Measurements from ENCODE around the gene NPC2. TPM values are rescaled to one million over a fixed set of nuclear protein-coding genes. Genes with fewer than 3 reads are reported as not detected.
"Not testable (repeated sequence)": the region's sequence is repeated elsewhere in the genome, so short reads cannot be mapped to it uniquely, and the experiment has no call there.

The NPC2 gene
- total and polyA plus RNA-seq, 8 donors: 33.6 to 137 (median 59.1) TPM

DNA sequence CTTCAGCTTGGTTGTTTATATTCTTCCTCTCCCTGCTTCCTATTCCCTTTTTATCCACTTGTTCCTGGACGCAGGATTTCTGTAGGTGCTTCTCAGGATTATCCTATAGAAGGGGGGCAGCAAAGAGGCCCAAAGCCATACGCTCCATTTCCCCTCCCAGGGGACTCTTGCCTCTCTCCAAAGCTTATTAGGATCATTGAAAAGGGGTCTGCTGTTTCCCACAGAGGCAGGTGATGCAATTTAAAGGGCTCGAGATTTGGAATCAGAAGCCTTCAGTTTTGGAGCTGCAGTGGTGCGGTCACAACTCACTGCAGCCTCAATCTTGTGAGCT lies 35.6 kb downstream of the NPC2 start:
- no peak for ATAC-seq
- H3K9me3 ChIP-seq: no peaks in the 10 kb centered on the region
- TF ChIP-seq, protein P1, sequence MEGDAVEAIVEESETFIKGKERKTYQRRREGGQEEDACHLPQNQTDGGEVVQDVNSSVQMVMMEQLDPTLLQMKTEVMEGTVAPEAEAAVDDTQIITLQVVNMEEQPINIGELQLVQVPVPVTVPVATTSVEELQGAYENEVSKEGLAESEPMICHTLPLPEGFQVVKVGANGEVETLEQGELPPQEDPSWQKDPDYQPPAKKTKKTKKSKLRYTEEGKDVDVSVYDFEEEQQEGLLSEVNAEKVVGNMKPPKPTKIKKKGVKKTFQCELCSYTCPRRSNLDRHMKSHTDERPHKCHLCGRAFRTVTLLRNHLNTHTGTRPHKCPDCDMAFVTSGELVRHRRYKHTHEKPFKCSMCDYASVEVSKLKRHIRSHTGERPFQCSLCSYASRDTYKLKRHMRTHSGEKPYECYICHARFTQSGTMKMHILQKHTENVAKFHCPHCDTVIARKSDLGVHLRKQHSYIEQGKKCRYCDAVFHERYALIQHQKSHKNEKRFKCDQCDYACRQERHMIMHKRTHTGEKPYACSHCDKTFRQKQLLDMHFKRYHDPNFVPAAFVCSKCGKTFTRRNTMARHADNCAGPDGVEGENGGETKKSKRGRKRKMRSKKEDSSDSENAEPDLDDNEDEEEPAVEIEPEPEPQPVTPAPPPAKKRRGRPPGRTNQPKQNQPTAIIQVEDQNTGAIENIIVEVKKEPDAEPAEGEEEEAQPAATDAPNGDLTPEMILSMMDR (IDR thresholded peaks at IDR 0.05): no peak
- H3K4me3 ChIP-seq: no peak overlapping the region
- intact Hi-C loops (cut with DNase I): no loop called here
- no peaks in the 10 kb centered on the region for H3K36me3 ChIP-seq
- WGBS, 2 donors: 73 to 75% methylated on average over 4 of the region's 4 CpGs
- no peak overlapping the region for H3K27ac ChIP-seq
- no peak for DNase-seq
- no peaks in the 10 kb centered on the region for H3K27me3 ChIP-seq
- no peak for FAIRE-seq
- H3K4me1 ChIP-seq: no peaks in the 10 kb centered on the region

DNA sequence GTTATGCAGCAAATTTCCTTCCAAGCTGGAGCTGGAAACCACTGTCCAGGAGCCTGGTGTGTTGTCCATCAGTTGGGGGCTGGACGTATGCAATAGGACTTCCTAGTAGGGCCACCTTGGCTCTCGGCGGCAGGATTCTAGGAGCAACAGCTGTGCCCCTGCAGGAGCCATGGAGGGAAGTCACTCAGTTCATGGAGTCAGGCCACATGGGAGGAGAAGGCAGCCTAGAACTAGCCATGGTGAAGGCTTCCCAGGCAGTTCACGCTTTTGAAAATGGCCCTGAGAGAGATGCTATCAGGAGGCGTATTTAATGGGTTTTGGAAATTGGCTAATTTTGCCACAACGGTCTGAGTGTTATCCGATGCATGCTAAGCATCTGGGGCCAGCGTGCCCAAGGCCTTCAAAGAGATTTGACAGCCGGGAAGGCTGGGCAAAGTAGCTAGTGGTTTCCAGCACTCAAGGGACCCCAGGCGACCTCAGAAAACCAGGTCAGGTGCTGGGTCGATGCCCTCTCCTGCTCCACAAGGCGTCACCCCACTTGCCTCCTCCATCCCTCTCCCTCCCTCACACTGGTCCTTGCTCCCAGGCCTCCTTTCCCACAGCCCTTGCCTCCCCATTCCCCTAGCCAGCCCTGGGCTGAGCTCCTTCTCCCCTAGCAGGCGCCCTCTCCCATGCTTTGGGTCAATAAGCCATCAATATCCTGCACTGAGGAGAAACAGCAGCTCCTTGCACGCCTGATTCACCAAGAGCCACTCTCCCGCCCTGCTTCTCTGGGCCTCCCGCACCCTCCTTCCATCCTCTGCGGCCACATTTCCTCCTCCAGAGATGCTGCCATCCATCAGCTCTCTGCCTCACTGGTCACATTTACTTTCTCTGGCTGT lies 36.2 kb downstream of the NPC2 start:
- 71 to 78% methylated on average over 17 of the region's 17 CpGs for WGBS, 2 donors
- FAIRE-seq: no peak
- intact Hi-C loops (cut with DNase I): no loop called here

DNA sequence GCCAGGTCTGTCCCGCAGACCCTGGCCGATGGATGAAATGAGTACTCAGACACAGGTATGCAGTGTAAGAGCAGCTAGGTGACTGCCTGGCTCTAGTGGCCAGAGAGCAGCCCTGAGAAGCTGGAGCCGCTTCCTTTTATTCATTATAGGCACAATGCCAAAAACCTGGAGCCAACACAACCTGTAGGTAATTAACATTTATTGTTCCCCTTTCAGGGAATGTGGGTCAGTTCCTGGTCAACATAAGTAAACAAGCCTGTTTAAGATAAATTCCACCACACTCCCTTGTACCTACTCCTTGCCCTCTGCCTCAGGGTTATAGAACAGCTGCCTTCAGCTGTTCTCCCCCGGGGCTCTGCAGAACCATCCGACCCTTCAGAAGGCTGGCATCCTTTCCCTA lies 38.7 kb downstream of the NPC2 start:
- H3K4me3 ChIP-seq; H3K4me1 ChIP-seq; H3K36me3 ChIP-seq; DNase-seq; intact Hi-C loops (cut with DNase I); ATAC-seq; H3K27ac ChIP-seq; H3K9me3 ChIP-seq; H3K27me3 ChIP-seq; FAIRE-seq: not testable (repeated sequence)
- WGBS, 2 donors: 70 to 71% methylated on average over 5 of the region's 5 CpGs

More for the DNA sequence above, 36.2 kb downstream of the NPC2 start:
- Histone ChIP-seq H3K27ac (no peak overlapping the region), H3K27me3 (no peaks in the 10 kb centered on the region), H3K4me1 (no peaks in the 10 kb centered on the region), H3K9me3 (no peaks in the 10 kb centered on the region), H3K36me3 (no peaks in the 10 kb centered on the region), H3K4me3 (no peak overlapping the region)
- TF ChIP-seq, protein P1 (IDR thresholded peaks at IDR 0.05): no peak
- DNase-seq (no peak), ATAC-seq (no peak)

DNA sequence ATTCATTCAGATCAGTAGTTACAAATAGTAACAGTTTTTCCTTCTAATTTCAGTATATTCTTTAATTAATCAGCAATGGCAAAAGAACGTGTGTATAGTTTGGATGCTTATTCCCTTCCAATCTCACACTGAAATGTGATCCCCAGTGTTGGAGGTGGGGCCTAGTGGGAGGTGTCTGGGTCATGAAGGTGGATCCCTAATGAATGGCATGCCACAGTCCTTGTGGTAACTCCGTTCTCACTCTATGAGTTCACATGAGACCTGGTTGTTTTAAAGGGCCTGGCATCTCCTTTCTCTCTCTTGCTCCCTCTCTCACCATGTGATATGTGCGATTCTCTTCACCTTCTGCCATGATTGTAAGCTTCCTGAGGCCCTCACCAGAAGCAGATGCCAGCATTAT lies 48.2 kb downstream of the NPC2 start:
- FAIRE-seq: no peak
- Histone ChIP-seq H3K9me3 (no peaks in the 10 kb centered on the region), H3K36me3 (no peaks in the 10 kb centered on the region), H3K27me3 (peaks cover 0 to 3% (median 0%) of the 10 kb centered on the region in 4 donors), H3K4me1 (no peaks in the 10 kb centered on the region), H3K4me3 (no peak overlapping the region), H3K27ac (no peak overlapping the region)
- TF ChIP-seq, protein P1 (IDR thresholded peaks at IDR 0.05): no peak
- 31 to 43% methylated on average over 3 of the region's 3 CpGs for WGBS, 2 donors
- no peak for ATAC-seq
- no peak for DNase-seq
- intact Hi-C loops (cut with DNase I): no loop called here

DNA sequence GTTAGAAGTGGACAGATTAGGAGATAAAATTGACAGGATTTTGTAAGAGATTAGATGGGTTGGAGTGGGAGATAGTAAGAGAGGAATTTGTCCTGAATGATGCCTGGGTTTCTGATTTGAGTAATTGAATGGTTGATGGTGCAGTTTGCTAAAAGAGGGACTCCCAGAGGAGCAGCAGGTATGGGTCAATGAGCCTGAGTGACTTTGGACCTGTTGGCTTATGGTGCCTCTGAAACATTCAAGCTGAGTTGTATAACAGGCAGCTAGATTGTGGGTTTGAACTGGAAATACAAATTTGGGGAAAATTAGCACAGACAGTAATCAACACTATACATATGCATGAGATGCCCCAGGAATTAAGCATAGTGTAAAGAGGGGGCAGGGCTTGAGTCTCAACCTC lies 50.3 kb downstream of the NPC2 start:
- Histone ChIP-seq H3K9me3 (no peaks in the 10 kb centered on the region), H3K36me3 (no peaks in the 10 kb centered on the region), H3K27me3 (peaks cover 0 to 3% (median 0%) of the 10 kb centered on the region in 4 donors), H3K4me3 (no peak overlapping the region), H3K27ac (no peak overlapping the region), H3K4me1 (no peaks in the 10 kb centered on the region)
- ATAC-seq: no peak
- DNase-seq: no peak
- TF ChIP-seq, protein P1 (IDR thresholded peaks at IDR 0.05): no peak
- intact Hi-C loops (cut with DNase I): no loop called here
- FAIRE-seq: no peak
